Activated CD4-positive, alpha-beta T cell treated with anti-CD3 and anti-CD28 coated beads for 4 hours (primary cell): ENCODE data around the gene ELMOD2.
A peak's percentile ranks its signal among the peaks of the same experiment; 100 is the strongest.
"Not testable (repeated sequence)": the region's sequence is repeated elsewhere in the genome, so short reads cannot be mapped to it uniquely, and the experiment has no call there.

Experiments
- DNase-seq, 2 donors: peaks; one replicate each; pipeline ENCODE4 v3.0.0-alpha.2; 2020

Gene ELMOD2, protein sequence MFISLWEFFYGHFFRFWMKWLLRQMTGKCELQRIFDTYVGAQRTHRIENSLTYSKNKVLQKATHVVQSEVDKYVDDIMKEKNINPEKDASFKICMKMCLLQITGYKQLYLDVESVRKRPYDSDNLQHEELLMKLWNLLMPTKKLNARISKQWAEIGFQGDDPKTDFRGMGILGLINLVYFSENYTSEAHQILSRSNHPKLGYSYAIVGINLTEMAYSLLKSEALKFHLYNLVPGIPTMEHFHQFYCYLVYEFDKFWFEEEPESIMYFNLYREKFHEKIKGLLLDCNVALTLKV

DNA sequence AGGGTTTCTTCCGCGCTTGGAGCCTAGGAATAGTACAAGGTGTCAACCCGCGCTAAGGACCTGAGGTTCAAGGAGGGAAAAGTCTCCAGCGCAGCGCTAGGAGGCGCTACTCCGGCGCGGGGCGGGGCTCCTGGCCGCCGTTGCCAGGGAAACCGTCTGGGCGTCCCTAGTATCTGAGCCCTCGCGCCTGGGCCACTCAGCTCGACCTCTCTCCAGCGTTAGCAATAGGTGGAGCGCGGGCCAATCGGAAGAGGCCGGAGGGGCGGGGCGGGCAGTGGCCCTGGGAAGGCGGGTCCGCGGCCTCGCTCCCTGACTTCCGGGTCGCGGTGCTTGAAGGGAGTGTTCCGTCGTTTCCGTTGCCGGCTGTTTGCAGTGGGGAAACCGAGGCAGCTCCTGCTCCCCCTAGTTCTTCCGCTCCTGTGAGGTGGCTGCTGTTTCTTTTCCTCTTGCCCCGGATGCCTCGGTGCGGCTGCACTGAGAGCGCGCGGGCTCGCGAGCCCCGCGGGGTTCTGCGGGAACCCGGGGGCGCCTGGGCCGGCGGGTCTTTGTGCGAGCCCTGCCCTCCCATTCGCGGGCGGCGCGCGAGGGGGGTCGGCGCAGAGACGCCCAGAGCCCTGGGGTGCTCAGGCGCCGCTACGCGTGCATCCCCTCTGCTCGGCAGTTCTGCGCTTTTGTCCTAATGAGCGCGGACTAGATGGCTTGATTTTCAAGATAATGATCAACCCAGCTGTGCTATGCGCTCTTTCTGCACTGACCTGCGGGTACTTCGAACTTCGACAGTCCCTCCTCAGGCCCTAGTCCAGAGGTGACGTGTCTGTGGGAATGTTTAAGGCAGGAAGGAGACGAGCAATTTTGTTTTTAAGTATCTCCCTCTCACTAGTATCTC is at the start of gene ELMOD2:
ELMOD2 (plus strand) TSS at position 312 of the 886 bp plus-strand sequence. CDS start 1,261 bp downstream, outside the sequence.
- peak; percentile 96 to 97 for DNase-seq

DNA sequence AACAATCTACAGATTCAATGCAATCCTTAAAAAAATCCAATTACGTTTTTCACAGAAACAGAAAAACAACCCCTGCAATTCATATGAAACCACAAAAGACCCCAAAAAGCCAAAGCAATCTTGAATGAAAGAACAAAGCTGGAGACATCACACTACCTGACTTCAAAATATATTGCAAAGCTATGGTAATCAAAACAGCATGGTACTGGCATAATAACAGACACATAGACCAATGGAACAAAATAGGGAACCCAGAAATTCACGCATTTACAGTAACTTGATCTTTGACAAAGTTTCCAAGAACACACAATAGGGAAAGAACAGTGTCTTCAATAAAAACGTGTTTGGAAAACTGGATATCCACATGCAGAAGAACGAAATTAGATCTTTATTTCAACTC is 40.5 kb upstream of the ELMOD2 start:
- no peak for DNase-seq

DNA sequence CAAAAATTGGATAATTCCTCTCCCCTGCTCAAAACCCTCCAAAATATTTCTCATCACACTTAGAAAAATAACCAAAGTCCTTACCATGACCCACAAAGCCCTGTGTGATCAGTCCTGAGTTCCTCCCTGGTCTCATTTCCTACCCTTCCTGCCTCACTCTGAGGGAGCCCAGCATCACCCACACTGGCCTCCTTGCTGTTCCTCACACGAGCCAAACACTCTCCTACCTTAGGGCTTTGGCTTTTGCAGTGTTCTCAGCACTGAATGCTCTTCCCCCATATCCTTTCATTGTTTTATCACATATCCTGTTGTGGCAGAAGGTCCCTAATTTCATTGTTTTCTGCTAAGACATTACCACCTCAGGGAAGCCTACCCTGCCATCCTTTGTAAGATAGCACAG is 38.0 kb upstream of the ELMOD2 start:
- DNase-seq, result no peak

DNA sequence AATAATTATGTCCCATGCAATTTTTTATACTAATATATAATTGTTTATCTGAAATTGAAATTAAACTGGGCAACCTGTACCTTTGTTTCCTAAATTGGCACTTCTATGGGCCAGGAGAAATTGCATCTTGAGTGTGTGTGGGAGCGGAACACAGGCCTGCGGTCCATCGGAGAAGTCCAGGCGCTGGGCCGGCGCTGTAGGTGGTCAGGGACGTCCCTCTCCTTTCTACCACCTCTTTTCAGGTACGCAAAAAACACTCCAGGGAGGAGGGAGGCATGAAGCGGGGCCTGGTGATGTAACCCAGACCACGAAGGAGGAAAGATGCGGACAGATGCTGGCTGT is 26.6 kb upstream of the ELMOD2 start:
- DNase-seq, result no peak

DNA sequence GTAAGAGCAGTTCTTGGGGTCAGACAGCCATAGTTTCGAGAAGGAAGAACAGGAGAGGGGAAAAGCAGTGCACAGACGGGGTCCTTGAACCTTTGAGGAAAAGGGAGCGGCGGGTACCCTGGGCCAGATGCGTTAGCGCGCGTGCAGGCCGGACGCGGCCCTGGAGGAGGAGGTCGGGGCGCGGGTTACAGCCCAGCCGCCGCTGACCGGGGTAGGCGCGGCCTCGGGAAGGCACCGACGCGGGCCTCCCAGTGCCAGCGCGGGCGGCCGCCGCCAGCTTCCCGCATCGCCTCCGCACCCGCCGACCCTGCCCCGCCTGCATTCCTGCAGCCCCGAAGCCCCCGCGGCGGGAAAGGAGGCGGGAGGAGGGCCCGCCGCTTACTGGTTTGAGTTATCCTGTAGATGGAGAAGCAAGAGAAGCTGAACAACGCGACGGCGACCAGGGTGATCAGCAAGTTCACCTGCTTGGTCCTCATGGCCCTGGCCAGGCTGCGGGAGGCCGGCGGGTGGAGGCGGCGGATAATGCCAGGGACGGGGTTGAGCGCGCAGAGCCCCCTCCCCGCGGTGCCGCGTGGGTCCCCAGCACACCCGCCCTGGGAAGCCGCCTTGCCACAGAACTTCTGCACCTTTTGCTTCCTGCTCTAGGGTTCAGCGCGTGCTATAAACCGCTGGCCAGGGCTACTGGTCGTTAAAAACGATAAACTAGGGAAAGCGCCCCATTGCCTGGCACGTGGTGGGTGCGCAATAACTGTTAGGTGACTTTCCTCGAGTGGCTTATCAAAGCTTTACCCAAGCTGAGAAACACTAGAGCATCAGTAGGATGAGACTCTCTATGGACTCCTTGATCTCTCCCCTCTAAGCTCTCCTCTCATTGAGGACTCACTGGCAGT is 26.0 kb upstream of the ELMOD2 start, which contains the start of gene MGAT4D:
MGAT4D (minus strand) TSS at position 547 of the 890 bp plus-strand sequence; CDS start at position 476, 71 bp downstream.
- DNase-seq, result no peak

DNA sequence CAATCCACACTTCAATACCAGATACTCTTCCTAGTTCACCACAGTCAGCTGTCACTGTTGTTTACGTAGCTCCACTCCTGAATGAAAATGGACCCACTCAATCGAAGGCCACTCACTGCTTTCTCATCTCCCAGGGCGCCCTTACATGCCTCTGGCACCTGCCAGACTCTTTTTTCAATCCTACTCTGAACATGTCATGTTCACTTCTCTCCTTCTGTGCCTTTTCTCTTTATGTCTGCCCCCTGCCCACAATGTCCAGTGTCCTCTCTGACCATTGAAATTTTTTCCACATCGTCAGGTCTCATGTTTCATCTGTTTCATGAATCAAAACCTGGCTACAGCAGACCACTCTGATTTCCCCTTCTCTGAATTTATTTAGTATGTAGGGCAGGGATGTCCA is 24.6 kb upstream of the ELMOD2 start:
- DNase-seq, result no peak

DNA sequence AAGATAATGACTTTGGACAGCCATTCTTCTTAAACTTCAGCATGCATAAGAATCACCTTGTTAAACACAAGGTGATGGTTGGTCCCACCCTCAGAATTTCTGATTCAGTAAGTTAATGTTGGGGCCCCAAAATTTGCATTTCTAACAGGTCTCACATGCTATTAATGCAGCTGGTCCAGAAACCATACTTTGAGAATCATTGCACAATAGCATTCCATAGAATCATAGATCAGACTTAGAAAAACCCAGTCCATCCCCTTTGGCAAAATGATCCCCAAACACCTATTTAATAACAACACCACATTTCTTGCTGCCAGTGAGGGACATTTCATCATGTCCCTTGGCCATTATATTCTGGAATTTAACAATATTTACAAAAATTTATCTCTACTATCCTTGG is 19.7 kb upstream of the ELMOD2 start:
- DNase-seq, result no peak

DNA sequence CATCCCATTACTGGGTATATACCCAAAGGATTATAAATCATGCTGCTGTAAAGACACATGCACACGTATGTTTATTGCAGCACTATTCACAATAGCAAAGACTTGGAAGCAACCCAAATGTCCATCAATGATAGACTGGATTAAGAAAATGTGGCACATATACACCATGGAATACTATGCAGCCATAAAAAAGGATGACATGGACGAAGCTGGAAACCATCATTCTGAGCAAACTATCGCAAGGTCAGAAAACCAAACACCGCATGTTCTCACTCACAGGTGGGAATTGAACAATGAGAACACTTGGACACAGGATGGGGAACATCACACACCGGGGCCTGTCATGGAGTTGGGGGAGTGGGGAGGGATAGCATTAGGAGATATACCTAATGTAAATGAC is 10.2 kb upstream of the ELMOD2 start:
- DNase-seq, result not testable (repeated sequence)

DNA sequence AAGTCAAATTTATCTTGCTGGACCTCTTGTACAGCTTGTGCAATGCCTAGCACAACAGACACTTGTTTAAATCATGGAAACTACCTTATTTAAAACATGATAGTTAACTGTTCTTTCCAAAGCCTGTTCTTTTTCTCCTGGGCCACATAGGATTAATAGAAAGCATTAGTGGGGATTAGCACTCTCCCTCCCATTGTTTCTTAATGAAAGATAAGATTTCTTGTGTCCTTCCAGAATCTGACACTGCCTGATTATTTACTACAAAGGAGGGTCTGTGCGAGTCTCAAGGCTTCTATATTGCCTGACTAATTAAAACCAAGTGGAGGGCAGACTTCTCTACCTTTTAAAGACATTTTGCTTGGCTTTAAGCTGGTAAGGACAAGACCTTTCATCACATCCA is 8.5 kb upstream of the ELMOD2 start:
- no peak for DNase-seq

DNA sequence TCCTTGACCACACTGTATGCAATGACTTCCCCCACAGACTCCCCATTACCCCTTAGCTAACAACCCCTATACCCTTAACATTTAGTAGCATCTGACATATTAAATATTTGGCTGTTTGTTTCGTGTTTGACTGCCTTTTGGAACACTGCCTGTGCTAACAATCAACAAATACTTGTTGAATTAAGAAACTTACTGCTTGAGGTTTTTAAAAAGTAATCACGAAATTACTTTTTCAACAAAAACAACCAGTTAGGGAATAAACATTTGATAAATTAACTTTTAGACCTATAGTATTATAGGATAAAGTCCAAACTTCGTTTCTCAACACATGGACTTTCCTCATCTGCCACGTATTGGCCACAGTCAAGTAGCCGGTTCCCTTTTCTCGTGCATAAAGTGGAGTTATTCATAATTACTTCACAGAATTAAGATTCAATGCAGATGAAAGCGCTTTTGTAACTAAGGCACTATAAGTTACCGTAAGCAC is 555 bp upstream of the ELMOD2 start:
- no peak for DNase-seq

DNA sequence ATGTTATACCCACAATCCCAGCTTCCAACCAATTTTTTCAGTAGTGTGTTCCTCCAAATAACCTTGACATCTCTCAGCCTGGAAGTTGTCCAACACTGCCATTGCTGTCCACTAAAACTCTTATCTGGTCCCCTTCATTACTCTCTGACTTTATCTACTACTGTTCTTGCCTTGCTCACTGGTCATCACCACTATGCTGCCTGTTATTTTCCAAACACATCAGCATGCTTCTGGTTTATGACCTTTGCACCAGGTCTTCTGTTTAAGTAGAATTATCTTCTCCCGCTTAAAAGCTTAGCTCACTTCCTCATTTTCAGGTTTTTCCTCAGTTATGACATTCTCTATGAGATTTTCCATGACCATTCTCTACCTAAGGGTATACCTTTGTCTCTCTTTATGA is 5.5 kb downstream of the ELMOD2 start:
- no peak for DNase-seq

DNA sequence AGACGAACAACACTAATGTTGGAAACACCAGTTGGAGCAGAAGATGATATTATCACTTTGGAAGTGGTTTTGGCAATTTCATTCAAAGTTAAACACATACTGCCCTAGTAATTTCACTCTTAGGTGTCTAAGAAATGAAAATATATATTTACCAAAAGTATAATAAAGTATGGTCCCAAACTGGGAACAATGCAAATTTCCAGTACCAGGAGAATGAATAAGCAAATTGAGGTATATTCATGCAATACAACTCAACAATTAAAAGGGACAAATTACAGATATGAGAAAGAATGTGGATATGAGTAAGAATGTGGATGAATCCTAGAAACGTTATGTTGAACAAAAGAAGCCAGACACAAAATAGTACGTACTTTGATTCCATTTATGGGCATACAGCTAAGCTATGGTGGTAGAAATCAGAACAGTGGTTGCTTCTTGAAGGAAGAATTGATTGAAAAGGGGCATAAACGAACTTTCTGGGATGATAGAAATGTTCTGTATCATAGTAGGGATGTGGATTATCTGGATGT is 10.0 kb downstream of the ELMOD2 start:
- no peak for DNase-seq

DNA sequence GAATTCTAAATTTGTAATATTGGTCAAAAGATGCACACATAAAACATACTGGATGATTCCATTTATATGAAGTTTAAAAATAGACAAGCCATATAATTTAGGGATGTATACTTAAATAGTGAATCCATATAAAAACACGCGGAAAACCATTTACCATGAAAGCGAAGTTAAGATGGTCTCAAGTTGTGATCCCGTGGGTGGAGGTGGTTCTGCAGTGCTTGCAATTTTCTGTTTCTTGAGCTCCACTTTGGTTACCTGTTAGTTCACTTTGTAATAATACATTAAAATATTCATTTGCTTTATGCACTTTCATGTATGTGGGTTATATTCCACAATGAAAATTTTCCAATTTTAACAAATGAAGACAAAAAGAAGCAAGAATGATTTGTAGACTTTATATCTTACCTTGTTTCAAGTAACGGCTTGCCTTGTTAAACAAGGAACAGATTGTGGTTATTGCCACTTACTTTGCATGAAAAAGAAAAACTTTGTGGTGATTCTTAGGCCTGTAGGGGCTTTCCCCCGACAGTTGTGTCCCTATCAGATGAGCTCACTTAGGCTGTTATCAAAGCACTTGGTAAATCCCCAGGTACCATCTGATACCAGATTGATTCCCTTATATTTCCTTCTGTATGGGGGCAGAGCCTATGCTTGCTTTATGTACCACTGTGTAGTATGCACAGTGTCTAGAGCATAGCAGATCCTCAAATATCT is 32.6 kb downstream of the ELMOD2 start:
- no peak for DNase-seq

DNA sequence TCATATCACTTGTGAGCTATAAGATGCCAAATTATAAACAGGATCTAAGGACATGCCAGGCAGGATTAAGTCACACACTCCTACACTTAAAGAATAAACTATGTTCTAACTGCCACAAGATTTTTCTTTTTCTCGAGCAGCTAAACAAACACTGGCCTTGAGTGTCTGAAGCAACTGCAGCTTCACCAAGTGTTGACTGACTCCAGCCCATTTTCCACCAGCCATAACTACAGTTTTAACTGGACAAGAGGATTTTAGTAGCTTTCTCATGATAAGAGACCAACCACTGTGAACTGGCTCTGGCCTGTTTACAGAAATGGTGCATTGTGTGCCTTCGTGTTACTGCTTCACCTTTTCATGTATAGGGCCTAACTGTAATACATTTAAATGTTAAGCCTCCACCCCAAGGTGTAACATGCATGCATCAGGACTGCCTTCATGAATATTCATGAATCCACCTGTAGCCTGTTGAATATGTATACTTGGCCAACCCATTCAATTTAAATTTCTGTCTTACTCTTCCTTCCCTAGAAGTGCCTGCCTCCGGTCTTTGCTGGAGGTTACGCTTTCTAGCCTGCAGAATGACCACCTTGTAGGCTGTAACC is 34.0 kb downstream of the ELMOD2 start:
- no peak for DNase-seq

DNA sequence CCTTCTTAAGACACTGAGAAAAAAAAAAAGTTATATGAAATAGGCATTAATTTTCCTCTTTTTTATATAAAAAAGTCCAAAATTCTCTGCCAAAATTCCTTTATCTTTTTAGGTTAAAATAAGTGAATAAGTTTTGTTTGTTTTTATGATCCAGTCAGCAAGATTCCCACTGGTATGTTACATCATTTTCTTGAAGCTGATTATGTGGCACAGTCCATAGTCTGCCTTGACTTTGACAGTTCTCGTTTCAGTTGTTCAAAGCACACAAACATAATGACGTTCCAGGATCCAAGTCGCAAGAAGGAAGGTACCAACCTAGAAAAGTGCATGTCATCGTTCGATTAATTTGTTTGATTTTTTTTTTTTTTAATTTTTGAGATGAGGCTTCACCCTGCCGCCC is 35.7 kb downstream of the ELMOD2 start:
- DNase-seq, result no peak

DNA sequence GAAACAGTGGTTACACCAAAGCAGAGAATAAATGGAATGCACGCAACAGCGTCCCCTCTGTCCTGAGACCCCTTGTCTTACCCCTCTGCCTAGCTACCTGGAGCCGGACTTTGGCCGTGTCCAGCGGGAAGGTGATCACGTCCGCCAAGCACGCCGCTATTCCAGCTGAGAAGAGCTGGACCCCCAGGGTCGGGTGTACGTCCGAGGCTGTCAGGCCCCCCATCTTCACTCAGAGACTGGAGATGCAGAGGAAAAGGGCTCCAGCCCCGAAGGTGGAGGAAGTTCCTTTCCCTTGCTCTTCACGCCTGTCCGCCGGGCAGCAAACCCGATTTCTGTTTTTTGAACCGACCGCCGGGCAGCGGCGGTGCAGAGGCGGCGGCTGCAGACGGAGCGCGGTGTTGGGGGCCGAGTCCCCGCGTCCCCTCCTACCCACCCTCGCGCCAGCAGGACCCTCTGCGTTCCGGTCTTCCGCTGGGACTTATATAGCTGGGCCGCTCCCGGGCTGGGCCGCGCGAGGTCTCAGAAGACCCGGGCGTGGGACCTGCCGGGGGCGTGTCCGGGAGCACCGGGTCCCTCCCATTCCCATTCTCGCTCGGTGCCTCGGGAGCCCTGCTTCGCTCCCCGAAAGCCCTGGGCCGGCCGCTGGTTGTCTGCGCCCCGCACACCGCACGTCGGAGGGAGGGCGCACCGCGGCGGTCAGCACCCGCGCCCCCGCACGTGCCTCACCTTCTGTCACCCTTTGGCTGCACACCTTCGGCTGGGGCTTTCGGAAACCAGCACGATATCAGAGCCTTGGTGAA is 44.7 kb downstream of the ELMOD2 start, which contains the start of gene UCP1:
UCP1 (minus strand) TSS at position 455 of the 800 bp plus-strand sequence; CDS start at position 223, 232 bp downstream.
- DNase-seq, result no peak

DNA sequence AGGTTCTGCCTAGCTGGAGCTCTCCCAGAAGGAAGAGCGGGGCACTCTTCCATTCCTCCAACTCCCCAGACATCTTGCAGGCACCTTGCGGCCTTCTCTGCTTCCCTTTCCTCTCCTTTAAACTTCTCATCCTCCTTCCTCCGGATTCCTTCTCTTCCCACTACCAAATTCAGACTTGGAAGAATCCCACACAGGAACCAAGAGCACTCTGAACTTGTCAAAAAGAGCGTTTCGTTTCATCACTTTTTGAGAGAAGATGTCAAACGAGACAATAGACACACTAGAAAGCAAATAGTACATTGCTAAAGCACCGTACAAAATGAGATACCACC is 45.3 kb downstream of the ELMOD2 start:
- no peak for DNase-seq

DNA sequence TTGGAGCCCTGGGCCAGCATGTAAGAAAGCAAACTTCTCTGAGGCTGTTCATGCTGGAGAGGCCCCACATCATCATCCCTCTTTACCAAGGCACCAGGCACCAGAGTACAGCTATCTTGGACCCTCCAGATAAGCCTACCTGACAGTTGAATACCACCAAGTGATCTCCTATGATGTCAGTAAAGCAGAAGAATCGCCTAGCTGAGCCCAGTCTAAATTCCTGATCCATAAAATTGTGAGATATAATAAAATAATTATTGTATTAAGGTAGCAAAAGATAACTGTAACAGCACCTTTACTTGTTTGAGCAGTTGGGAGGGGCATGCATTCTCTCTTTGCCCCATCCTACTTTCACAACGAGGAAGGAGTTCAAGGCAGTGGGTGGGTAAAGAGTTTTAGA is 47.7 kb downstream of the ELMOD2 start:
- DNase-seq, result no peak

DNA sequence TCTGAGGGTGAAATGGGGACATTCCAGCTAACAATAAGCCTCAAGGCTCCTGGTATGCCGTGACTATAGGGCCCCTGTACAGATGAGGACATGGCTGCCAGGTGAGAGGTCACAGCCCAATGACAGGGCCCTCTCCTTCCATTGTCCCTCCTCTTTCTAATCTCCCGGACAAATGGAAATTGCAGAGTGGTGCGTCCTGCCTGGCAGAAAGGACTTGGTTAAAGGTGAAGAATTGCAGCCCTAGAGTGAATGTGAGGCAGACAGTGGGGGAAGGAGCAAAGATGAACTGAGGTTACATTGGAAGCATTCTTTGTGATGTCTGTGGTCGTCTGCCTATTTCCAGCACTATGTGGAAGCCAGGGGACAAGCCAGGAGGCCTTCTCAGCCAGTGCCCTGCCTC is 51.5 kb downstream of the ELMOD2 start:
- no peak for DNase-seq

DNA sequence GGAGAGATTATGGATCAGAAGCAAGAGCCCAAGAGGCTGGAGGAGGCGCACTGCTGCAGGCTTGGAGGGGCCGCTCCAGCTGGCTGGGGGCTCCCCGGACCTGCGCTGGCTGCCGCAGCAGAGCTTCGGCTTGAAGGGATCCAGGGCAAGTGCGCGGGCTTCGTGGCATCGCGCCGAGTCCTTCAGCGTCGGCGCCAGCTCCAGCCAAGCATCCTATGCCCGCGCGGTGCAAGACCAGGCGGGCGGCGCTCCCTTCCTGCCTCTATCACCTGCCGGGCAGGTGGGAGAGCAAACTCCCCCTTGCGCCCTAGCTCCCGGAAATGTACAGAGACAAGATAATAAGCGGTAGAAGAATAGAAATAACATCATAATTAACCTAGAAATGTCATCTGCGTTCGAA is 55.3 kb downstream of the ELMOD2 start:
- no peak for DNase-seq

DNA sequence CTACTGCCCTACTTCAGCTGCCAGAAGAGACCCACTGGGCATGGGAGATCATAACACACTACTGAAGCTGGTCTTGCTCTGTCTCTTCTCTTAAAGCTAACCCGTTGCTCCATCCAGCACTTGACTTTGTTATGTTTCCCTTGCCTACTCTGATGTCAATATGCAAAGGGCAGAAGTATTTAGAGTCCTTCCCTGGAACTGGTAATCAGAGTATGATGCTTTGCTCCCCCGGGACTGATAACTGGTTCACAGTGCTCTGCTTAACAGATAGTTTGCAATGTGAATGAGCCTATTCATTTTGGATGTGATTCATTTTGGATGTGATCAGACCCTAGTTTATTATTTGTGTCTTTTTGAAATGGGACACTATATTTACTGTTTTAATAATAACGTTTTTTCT is 57.1 kb downstream of the ELMOD2 start:
- DNase-seq, result no peak
